CMK (cell line): ENCODE results near the gene JMJD6.
"Not testable (repeated sequence)": the region's sequence is repeated elsewhere in the genome, so short reads cannot be mapped to it uniquely, and the experiment has no call there.

Experiments used
- DNase-seq: peaks from one replicate; pipeline ENCODE4 v3.0.0-alpha.2; 2010; ENCODE audit warnings: low read depth

The JMJD6 gene

GRCh38 chr17:76716146-76716838 lies 10.1 kb downstream of the JMJD6 start:
- no peak for DNase-seq

- DNase-seq: no peak
Measured at GRCh38 chr17:76715496-76715830, 10.9 kb downstream of the JMJD6 start.

- DNase-seq: no peak
Measured at GRCh38 chr17:76714822-76715495, 11.4 kb downstream of the JMJD6 start.

- DNase-seq: no peak
Measured at GRCh38 chr17:76714336-76714735, 12.1 kb downstream of the JMJD6 start.

GRCh38 chr17:76713765-76714164 lies 12.6 kb downstream of the JMJD6 start:
- no peak for DNase-seq

GRCh38 chr17:76712321-76712720 lies 14.1 kb downstream of the JMJD6 start:
- DNase-seq: not testable (repeated sequence)

- no peak for DNase-seq
Measured at GRCh38 chr17:76710863-76711611, 15.4 kb downstream of the JMJD6 start, which contains the start of gene MXRA7. Gene MXRA7 (minus strand): TSS chr17:76710965. CDS start chr17:76710946, 19 bp downstream.

- DNase-seq: not testable (repeated sequence)
Measured at GRCh38 chr17:76709951-76710862, 16.2 kb downstream of the JMJD6 start.

- DNase-seq: no peak
Measured at GRCh38 chr17:76709077-76709950, 17.1 kb downstream of the JMJD6 start.

- no peak for DNase-seq
Measured at GRCh38 chr17:76707985-76708807, 18.2 kb downstream of the JMJD6 start.

- no peak for DNase-seq
Measured at GRCh38 chr17:76706817-76707216, 19.6 kb downstream of the JMJD6 start.

GRCh38 chr17:76704805-76705204 lies 21.6 kb downstream of the JMJD6 start:
- no peak for DNase-seq

GRCh38 chr17:76702941-76703637 lies 23.3 kb downstream of the JMJD6 start:
- no peak for DNase-seq

GRCh38 chr17:76702076-76702475 lies 24.3 kb downstream of the JMJD6 start:
- DNase-seq: no peak

GRCh38 chr17:76701471-76701967 lies 24.9 kb downstream of the JMJD6 start:
- no peak for DNase-seq

GRCh38 chr17:76700617-76701470 lies 25.6 kb downstream of the JMJD6 start:
- no peak for DNase-seq

- DNase-seq: no peak
Measured at GRCh38 chr17:76700270-76700616, 26.2 kb downstream of the JMJD6 start.

- not testable (repeated sequence) for DNase-seq
Measured at GRCh38 chr17:76698466-76698977, 27.9 kb downstream of the JMJD6 start.
